ENCODE results near the gene ANKRD40CL.
A peak's percentile ranks its signal among the peaks of the same experiment; 100 is the strongest.

The ANKRD40CL gene

GRCh38 chr17:50745631-50746030 lies 21.7 kb downstream of the ANKRD40CL start:
- no peaks in the 10 kb centered on the region for H3K9me3 Mint-ChIP-seq
- DNase-seq: no peak
- no peak for TF ChIP-seq CTCF (IDR thresholded peaks at IDR 0.05)
- no peaks in the 10 kb centered on the region for H3K4me1 Mint-ChIP-seq
- H3K36me3 Mint-ChIP-seq (ENCODE audit: low read depth): peaks cover 87% of the 10 kb centered on the region
- H3K4me3 Mint-ChIP-seq: no peak overlapping the region
- peaks cover 6% of the 10 kb centered on the region for H3K27me3 Mint-ChIP-seq (ENCODE audit: low read depth, poor library complexity)
- no peak overlapping the region for H3K27ac Mint-ChIP-seq

GRCh38 chr17:50739098-50739497 lies 28.2 kb downstream of the ANKRD40CL start:
- Mint-ChIP-seq H3K27me3 (ENCODE audit: low read depth, poor library complexity) (peaks cover 3% of the 10 kb centered on the region), H3K27ac (peak overlapping the region; percentile 29), H3K4me3 (no peak overlapping the region), H3K9me3 (no peaks in the 10 kb centered on the region), H3K36me3 (ENCODE audit: low read depth) (peaks cover 79% of the 10 kb centered on the region), H3K4me1 (no peaks in the 10 kb centered on the region)
- no peak for TF ChIP-seq CTCF (IDR thresholded peaks at IDR 0.05)
- DNase-seq: no peak

GRCh38 chr17:50737118-50737698 lies 30.1 kb downstream of the ANKRD40CL start:
- peaks cover 63% of the 10 kb centered on the region for H3K36me3 Mint-ChIP-seq (ENCODE audit: low read depth)
- no peaks in the 10 kb centered on the region for H3K27me3 Mint-ChIP-seq (ENCODE audit: low read depth, poor library complexity)
- TF ChIP-seq CTCF (IDR thresholded peaks at IDR 0.05): no peak
- H3K27ac Mint-ChIP-seq: peak overlapping the region; percentile 79
- H3K4me1 Mint-ChIP-seq: no peaks in the 10 kb centered on the region
- H3K9me3 Mint-ChIP-seq: no peaks in the 10 kb centered on the region
- no peak overlapping the region for H3K4me3 Mint-ChIP-seq
- DNase-seq: no peak

- H3K4me1 Mint-ChIP-seq: no peaks in the 10 kb centered on the region
- no peaks in the 10 kb centered on the region for H3K27me3 Mint-ChIP-seq (ENCODE audit: low read depth, poor library complexity)
- no peak overlapping the region for H3K27ac Mint-ChIP-seq
- peaks cover 52% of the 10 kb centered on the region for H3K36me3 Mint-ChIP-seq (ENCODE audit: low read depth)
- DNase-seq: no peak
- no peaks in the 10 kb centered on the region for H3K9me3 Mint-ChIP-seq
- H3K4me3 Mint-ChIP-seq: no peak overlapping the region
- no peak for TF ChIP-seq CTCF (IDR thresholded peaks at IDR 0.05)
Observed at GRCh38 chr17:50735287-50735686, 32.0 kb downstream of the ANKRD40CL start.

- Mint-ChIP-seq H3K4me3 (no peak overlapping the region), H3K27me3 (ENCODE audit: low read depth, poor library complexity) (no peaks in the 10 kb centered on the region), H3K27ac (peak overlapping the region; percentile 37), H3K4me1 (peaks cover 15% of the 10 kb centered on the region), H3K36me3 (ENCODE audit: low read depth) (peaks cover 31% of the 10 kb centered on the region), H3K9me3 (no peaks in the 10 kb centered on the region)
- no peak for TF ChIP-seq CTCF (IDR thresholded peaks at IDR 0.05)
- no peak for DNase-seq
Observed at GRCh38 chr17:50731575-50732460, 35.5 kb downstream of the ANKRD40CL start.

Measured in nephron progenitor cell (in vitro differentiated cells).